IPS DF 4.7 (cell line): Measurements from ENCODE around the gene GRIN2D.

Source experiments
- DNase-seq: peaks from one replicate; pipeline ENCODE4 v3.0.0-alpha.2; 2013; ENCODE audit warnings: low spot score; ENCODE audit errors: extremely low read depth

GRIN2D gene

GRCh38 chr19:48397263-48398101 is 4.0 kb downstream of the GRIN2D start:
- DNase-seq: no peak

GRCh38 chr19:48398102-48398374 is 4.6 kb downstream of the GRIN2D start:
- DNase-seq: no peak

- no peak for DNase-seq
Observed at GRCh38 chr19:48398375-48399235, 5.1 kb downstream of the GRIN2D start.

- no peak for DNase-seq
Observed at GRCh38 chr19:48400018-48400742, 6.7 kb downstream of the GRIN2D start.

GRCh38 chr19:48401287-48401686 is 7.8 kb downstream of the GRIN2D start:
- no peak for DNase-seq

- no peak for DNase-seq
Observed at GRCh38 chr19:48403606-48404005, 10.1 kb downstream of the GRIN2D start.

- no peak for DNase-seq
Observed at GRCh38 chr19:48405010-48405659, 11.7 kb downstream of the GRIN2D start.

- no peak for DNase-seq
Observed at GRCh38 chr19:48405850-48406249, 12.4 kb downstream of the GRIN2D start.

GRCh38 chr19:48413879-48414587 is 20.6 kb downstream of the GRIN2D start:
- DNase-seq: no peak

GRCh38 chr19:48415395-48415794 is 21.9 kb downstream of the GRIN2D start:
- no peak for DNase-seq

- no peak for DNase-seq
Observed at GRCh38 chr19:48415806-48416221, 22.3 kb downstream of the GRIN2D start.

- no peak for DNase-seq
Observed at GRCh38 chr19:48417421-48417820, 24.0 kb downstream of the GRIN2D start.

GRCh38 chr19:48418317-48419064 is 25.0 kb downstream of the GRIN2D start:
- no peak for DNase-seq

GRCh38 chr19:48419158-48419920 is 25.9 kb downstream of the GRIN2D start:
- no peak for DNase-seq

GRCh38 chr19:48421548-48421947 is 28.1 kb downstream of the GRIN2D start:
- no peak for DNase-seq

GRCh38 chr19:48424694-48425219 is 31.3 kb downstream of the GRIN2D start:
- DNase-seq: no peak

GRCh38 chr19:48428670-48429069 is 35.2 kb downstream of the GRIN2D start:
- DNase-seq: no peak

- DNase-seq: no peak
Observed at GRCh38 chr19:48433337-48433736, 39.9 kb downstream of the GRIN2D start.

- no peak for DNase-seq
Observed at GRCh38 chr19:48436586-48436985, 43.1 kb downstream of the GRIN2D start.
